ENCODE results near the gene PRRG2.
"Not testable (repeated sequence)": the region's sequence is repeated elsewhere in the genome, so short reads cannot be mapped to it uniquely, and the experiment has no call there.

PRRG2 gene

GRCh38 chr19:49613374-49613773, 32.3 kb downstream of the PRRG2 start:
- no peak overlapping the region for H3K4me3 ChIP-seq (ENCODE audit: low read depth, low read length)
- H3K27ac ChIP-seq (ENCODE audit: low read depth, low read length): no peak overlapping the region
- no peak overlapping the region for H3K9ac ChIP-seq (ENCODE audit: low read depth, low read length)
- peaks cover 75% of the 10 kb centered on the region for H3K36me3 ChIP-seq (ENCODE audit: control insufficient read depth, insufficient read depth, low read length)
- H3K4me1 ChIP-seq (ENCODE audit: control insufficient read depth, insufficient read depth, low read length): no peaks in the 10 kb centered on the region
- no peaks in the 10 kb centered on the region for H3K9me3 ChIP-seq (ENCODE audit: control insufficient read depth, insufficient read depth, low read length)
- H3K27me3 ChIP-seq (ENCODE audit: control insufficient read depth, insufficient read depth, low read length): no peaks in the 10 kb centered on the region

- no peak overlapping the region for H3K9ac ChIP-seq (ENCODE audit: low read depth, low read length)
- no peak overlapping the region for H3K27ac ChIP-seq (ENCODE audit: low read depth, low read length)
Measured at GRCh38 chr19:49614096-49614833, 33.1 kb downstream of the PRRG2 start.

GRCh38 chr19:49615861-49616260, 34.7 kb downstream of the PRRG2 start:
- Histone ChIP-seq H3K4me1 (ENCODE audit: control insufficient read depth, insufficient read depth, low read length) (no peaks in the 10 kb centered on the region), H3K27me3 (ENCODE audit: control insufficient read depth, insufficient read depth, low read length) (no peaks in the 10 kb centered on the region), H3K9me3 (ENCODE audit: control insufficient read depth, insufficient read depth, low read length) (no peaks in the 10 kb centered on the region), H3K4me3 (ENCODE audit: low read depth, low read length) (no peak overlapping the region), H3K9ac (ENCODE audit: low read depth, low read length) (no peak overlapping the region), H3K27ac (ENCODE audit: low read depth, low read length) (no peak overlapping the region), H3K36me3 (ENCODE audit: control insufficient read depth, insufficient read depth, low read length) (peaks cover 69% of the 10 kb centered on the region)

More at GRCh38 chr19:49614096-49614833, 33.1 kb downstream of the PRRG2 start:
- no peak overlapping the region for H3K4me3 ChIP-seq (ENCODE audit: low read depth, low read length)
- no peaks in the 10 kb centered on the region for H3K9me3 ChIP-seq (ENCODE audit: control insufficient read depth, insufficient read depth, low read length)
- peaks cover 72% of the 10 kb centered on the region for H3K36me3 ChIP-seq (ENCODE audit: control insufficient read depth, insufficient read depth, low read length)
- no peaks in the 10 kb centered on the region for H3K27me3 ChIP-seq (ENCODE audit: control insufficient read depth, insufficient read depth, low read length)
- no peaks in the 10 kb centered on the region for H3K4me1 ChIP-seq (ENCODE audit: control insufficient read depth, insufficient read depth, low read length)

- Histone ChIP-seq H3K4me1 (ENCODE audit: control insufficient read depth, insufficient read depth, low read length) (no peaks in the 10 kb centered on the region), H3K27me3 (ENCODE audit: control insufficient read depth, insufficient read depth, low read length) (no peaks in the 10 kb centered on the region), H3K9ac (ENCODE audit: low read depth, low read length) (no peak overlapping the region), H3K4me3 (ENCODE audit: low read depth, low read length) (no peak overlapping the region), H3K27ac (ENCODE audit: low read depth, low read length) (no peak overlapping the region), H3K36me3 (ENCODE audit: control insufficient read depth, insufficient read depth, low read length) (peaks cover 73% of the 10 kb centered on the region), H3K9me3 (ENCODE audit: control insufficient read depth, insufficient read depth, low read length) (no peaks in the 10 kb centered on the region)
Measured at GRCh38 chr19:49616532-49616931, 35.4 kb downstream of the PRRG2 start.

- Histone ChIP-seq H3K27ac (ENCODE audit: low read depth, low read length) (no peak overlapping the region), H3K36me3 (ENCODE audit: control insufficient read depth, insufficient read depth, low read length) (peaks cover 77% of the 10 kb centered on the region)
Measured at GRCh38 chr19:49616945-49617344, 35.8 kb downstream of the PRRG2 start.

GRCh38 chr19:49617860-49618259, 36.7 kb downstream of the PRRG2 start:
- H3K4me3 ChIP-seq (ENCODE audit: low read depth, low read length); H3K27ac ChIP-seq (ENCODE audit: low read depth, low read length); H3K9ac ChIP-seq (ENCODE audit: low read depth, low read length); H3K27me3 ChIP-seq (ENCODE audit: control insufficient read depth, insufficient read depth, low read length); H3K9me3 ChIP-seq (ENCODE audit: control insufficient read depth, insufficient read depth, low read length); H3K4me1 ChIP-seq (ENCODE audit: control insufficient read depth, insufficient read depth, low read length): not testable (repeated sequence)
- H3K36me3 ChIP-seq (ENCODE audit: control insufficient read depth, insufficient read depth, low read length): peaks cover 75% of the 10 kb centered on the region

More at GRCh38 chr19:49616945-49617344, 35.8 kb downstream of the PRRG2 start:
- Histone ChIP-seq H3K27me3 (ENCODE audit: control insufficient read depth, insufficient read depth, low read length) (no peaks in the 10 kb centered on the region), H3K4me3 (ENCODE audit: low read depth, low read length) (no peak overlapping the region), H3K9me3 (ENCODE audit: control insufficient read depth, insufficient read depth, low read length) (no peaks in the 10 kb centered on the region), H3K4me1 (ENCODE audit: control insufficient read depth, insufficient read depth, low read length) (no peaks in the 10 kb centered on the region), H3K9ac (ENCODE audit: low read depth, low read length) (no peak overlapping the region)

- Histone ChIP-seq H3K36me3 (ENCODE audit: control insufficient read depth, insufficient read depth, low read length) (peaks cover 45% of the 10 kb centered on the region), H3K9me3 (ENCODE audit: control insufficient read depth, insufficient read depth, low read length) (no peaks in the 10 kb centered on the region), H3K27me3 (ENCODE audit: control insufficient read depth, insufficient read depth, low read length) (no peaks in the 10 kb centered on the region), H3K4me1 (ENCODE audit: control insufficient read depth, insufficient read depth, low read length) (no peaks in the 10 kb centered on the region), H3K27ac (ENCODE audit: low read depth, low read length) (no peak overlapping the region), H3K4me3 (ENCODE audit: low read depth, low read length) (no peak overlapping the region), H3K9ac (ENCODE audit: low read depth, low read length) (no peak overlapping the region)
Measured at GRCh38 chr19:49624967-49625910, 44.1 kb downstream of the PRRG2 start.

GRCh38 chr19:49626226-49626625, 45.1 kb downstream of the PRRG2 start:
- no peak overlapping the region for H3K4me3 ChIP-seq (ENCODE audit: low read depth, low read length)
- H3K9ac ChIP-seq (ENCODE audit: low read depth, low read length): no peak overlapping the region
- peaks cover 5% of the 10 kb centered on the region; the same call in 1 of the 2 replicates for H3K4me1 ChIP-seq (ENCODE audit: control insufficient read depth, insufficient read depth, low read length)
- H3K36me3 ChIP-seq (ENCODE audit: control insufficient read depth, insufficient read depth, low read length): peaks cover 41% of the 10 kb centered on the region
- H3K9me3 ChIP-seq (ENCODE audit: control insufficient read depth, insufficient read depth, low read length): no peaks in the 10 kb centered on the region
- no peaks in the 10 kb centered on the region for H3K27me3 ChIP-seq (ENCODE audit: control insufficient read depth, insufficient read depth, low read length)
- no peak overlapping the region for H3K27ac ChIP-seq (ENCODE audit: low read depth, low read length)

- H3K27ac ChIP-seq (ENCODE audit: low read depth, low read length): no peak overlapping the region
- peaks cover 24% of the 10 kb centered on the region for H3K36me3 ChIP-seq (ENCODE audit: control insufficient read depth, insufficient read depth, low read length)
- no peaks in the 10 kb centered on the region for H3K27me3 ChIP-seq (ENCODE audit: control insufficient read depth, insufficient read depth, low read length)
- no peak overlapping the region for H3K4me3 ChIP-seq (ENCODE audit: low read depth, low read length)
- no peaks in the 10 kb centered on the region for H3K9me3 ChIP-seq (ENCODE audit: control insufficient read depth, insufficient read depth, low read length)
- peaks cover 5% of the 10 kb centered on the region; the same call in 1 of the 2 replicates for H3K4me1 ChIP-seq (ENCODE audit: control insufficient read depth, insufficient read depth, low read length)
- H3K9ac ChIP-seq (ENCODE audit: low read depth, low read length): no peak overlapping the region
Measured at GRCh38 chr19:49629659-49630058, 48.5 kb downstream of the PRRG2 start.

- no peaks in the 10 kb centered on the region for H3K9me3 ChIP-seq (ENCODE audit: control insufficient read depth, insufficient read depth, low read length)
- H3K9ac ChIP-seq (ENCODE audit: low read depth, low read length): no peak overlapping the region
- H3K4me1 ChIP-seq (ENCODE audit: control insufficient read depth, insufficient read depth, low read length): peaks cover 5% of the 10 kb centered on the region; the same call in 1 of the 2 replicates
- H3K27me3 ChIP-seq (ENCODE audit: control insufficient read depth, insufficient read depth, low read length): no peaks in the 10 kb centered on the region
- peaks cover 16% of the 10 kb centered on the region for H3K36me3 ChIP-seq (ENCODE audit: control insufficient read depth, insufficient read depth, low read length)
- H3K27ac ChIP-seq (ENCODE audit: low read depth, low read length): no peak overlapping the region
- H3K4me3 ChIP-seq (ENCODE audit: low read depth, low read length): no peak overlapping the region
Measured at GRCh38 chr19:49631014-49631588, 50.0 kb downstream of the PRRG2 start.

Measured in HUES48 (cell line).